Smooth muscle cell (in vitro differentiated cells): ENCODE data around the gene ZNF808. TPM values are rescaled to one million over a fixed set of nuclear protein-coding genes. Genes with fewer than 3 reads are reported as not detected.
"Not testable (repeated sequence)": the region's sequence is repeated elsewhere in the genome, so short reads cannot be mapped to it uniquely, and the experiment has no call there.

Experiments
- DNase-seq: peaks from one replicate; lab custom pipeline; 2025; ENCODE audit not compliant: unreplicated experiment; lab: John Stamatoyannopoulos, UW
- H2AFZ ChIP-seq: fragments of 200-600 bp; sonication (generic); 2 replicates; pipeline ENCODE4 v1.6.0; 2016; ENCODE audit warnings: antibody characterized with exemption, low read depth, mild to moderate bottlenecking
- H3F3A ChIP-seq: fragments of 200-600 bp; sonication (generic); 2 replicates; pipeline ENCODE4 v1.6.0; 2017; ENCODE audit warnings: antibody characterized with exemption, low read depth
- H3K27ac ChIP-seq: fragments of 200-600 bp; sonication (generic); 2 replicates; pipeline ENCODE4 v1.5.1; 2016; ENCODE audit warnings: low read depth, mild to moderate bottlenecking
- H3K27me3 ChIP-seq: fragments of 200-600 bp; sonication (generic); 2 replicates; pipeline ENCODE4 v1.6.1; 2016; ENCODE audit warnings: low read depth, mild to moderate bottlenecking
- H3K36me3 ChIP-seq: fragments of 200-600 bp; sonication (generic); 2 replicates; pipeline ENCODE4 v1.5.1; 2016; ENCODE audit warnings: low read depth
- H3K4me1 ChIP-seq: fragments of 200-600 bp; sonication (generic); 2 replicates; pipeline ENCODE4 v1.5.1; 2016; ENCODE audit warnings: low read depth
- H3K4me2 ChIP-seq: fragments of 200-600 bp; sonication (generic); 2 replicates; pipeline ENCODE4 v1.6.0; 2016; ENCODE audit warnings: mild to moderate bottlenecking
- H3K4me3 ChIP-seq: fragments of 200-600 bp; sonication (generic); 2 replicates; pipeline ENCODE4 v1.5.1; 2016; ENCODE audit warnings: mild to moderate bottlenecking
- H3K79me2 ChIP-seq: fragments of 200-600 bp; sonication (generic); 2 replicates; pipeline ENCODE4 v1.6.0; 2016; ENCODE audit warnings: low read depth, mild to moderate bottlenecking
- H3K9ac ChIP-seq: fragments of 200-600 bp; sonication (generic); 2 replicates; pipeline ENCODE4 v1.6.0; 2016; ENCODE audit warnings: low read depth
- H3K9me3 ChIP-seq: fragments of 200-600 bp; sonication (generic); replicated peaks from 2 replicates; pipeline ENCODE4 v1.5.1; 2016; ENCODE audit warnings: low read depth
- H4K20me1 ChIP-seq: fragments of 200-600 bp; sonication (generic); 2 replicates; pipeline ENCODE4 v1.6.0; 2016; ENCODE audit warnings: low read depth
- CTCF ChIP-seq: fragments of 200-600 bp; sonication (generic); IDR thresholded peaks from 2 replicates; pipeline ENCODE4 v1.5.1; 2017; ENCODE audit warnings: borderline replicate concordance, mild to moderate bottlenecking, antibody characterized with exemption; ENCODE audit not compliant: insufficient read depth, poor library complexity, severe bottlenecking
- WGBS: methylation state at CpG from one replicate; pipeline ENCODE4 v1.1.7; 2016; ENCODE audit warnings: low lambda C conversion rate; 5-methylcytosine and 5-hydroxymethylcytosine counted together
- polyA plus RNA-seq: library from polyadenylated mRNA; unstranded; fragments of >200 nt; fragmentation: Nextera tagmentation; extraction: Ambion mirVana; gene quantifications from 2 replicates; pipeline ENCODE4 v1.2.1, GENCODE V29; 2016
- total RNA-seq: library from RNA; depleted of rRNA; stranded (reverse); fragments of >200 nt; gene quantifications from 2 replicates; pipeline ENCODE4 v1.2.3, GENCODE V29; 2014

Gene ZNF808
- total and polyA plus RNA-seq, 2 experiments from 2014 or later: 3.7 to 41.3 TPM

DNA sequence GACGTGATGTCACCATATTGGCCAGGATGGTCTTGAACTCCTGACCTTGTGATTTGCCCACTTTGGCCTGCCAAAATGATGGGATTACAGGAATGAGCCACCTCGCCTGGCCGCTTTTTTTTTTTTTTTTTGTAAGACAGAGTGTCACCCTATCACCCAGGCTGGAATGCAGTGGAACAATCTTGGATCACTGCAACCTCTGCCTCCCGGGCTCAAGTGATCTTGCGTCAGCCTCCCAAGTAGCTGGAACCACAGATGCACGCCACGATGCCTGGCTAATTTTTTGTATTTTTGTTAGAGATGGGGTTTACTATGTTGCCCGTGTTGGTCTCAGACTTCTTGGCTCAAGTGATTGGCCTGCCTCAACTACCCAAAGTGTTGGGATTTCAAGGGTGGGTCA is 28.9 kb upstream of the ZNF808 start:
- Histone ChIP-seq H3K27ac (no peak overlapping the region), H2AFZ (no peak overlapping the region), H3K9me3 (no peaks in the 10 kb centered on the region), H4K20me1 (no peaks in the 10 kb centered on the region), H3K9ac (no peak overlapping the region), H3K27me3 (no peaks in the 10 kb centered on the region), H3F3A (no peaks in the 10 kb centered on the region), H3K4me2 (no peak overlapping the region), H3K36me3 (no peaks in the 10 kb centered on the region), H3K79me2 (no peaks in the 10 kb centered on the region), H3K4me1 (no peaks in the 10 kb centered on the region), H3K4me3 (no peak overlapping the region)
- DNase-seq: no peak
- 92% methylated on average over 8 of the region's 8 CpGs for WGBS
- TF ChIP-seq CTCF: no peak

- H3K4me3 ChIP-seq, H3K27ac ChIP-seq, H2AFZ ChIP-seq, H3K4me2 ChIP-seq, H3K4me1 ChIP-seq, H3K36me3 ChIP-seq, H3K9ac ChIP-seq, H3K27me3 ChIP-seq, H3F3A ChIP-seq, H3K9me3 ChIP-seq, H3K79me2 ChIP-seq, DNase-seq, H4K20me1 ChIP-seq: not testable (repeated sequence)
- 26% methylated on average over 3 of the region's 3 CpGs for WGBS
Measured at GRCh38 chr19:52500474-52500873, 27.0 kb upstream of the ZNF808 start.

- not testable (repeated sequence) for H3K9me3 ChIP-seq, H3K79me2 ChIP-seq, H3K4me2 ChIP-seq, H2AFZ ChIP-seq, H3K4me1 ChIP-seq, H4K20me1 ChIP-seq, H3K27ac ChIP-seq, H3K9ac ChIP-seq, H3K4me3 ChIP-seq, H3F3A ChIP-seq, H3K27me3 ChIP-seq, DNase-seq, H3K36me3 ChIP-seq
- WGBS: 81% methylated on average over 12 of the region's 12 CpGs
Measured at GRCh38 chr19:52500991-52501390, 26.5 kb upstream of the ZNF808 start.

GRCh38 chr19:52507266-52507665 is 20.2 kb upstream of the ZNF808 start:
- Histone ChIP-seq H3K9ac (no peak overlapping the region), H3K9me3 (no peaks in the 10 kb centered on the region)
- DNase-seq: no peak

More at GRCh38 chr19:52507266-52507665, 20.2 kb upstream of the ZNF808 start:
- Histone ChIP-seq H3K79me2 (no peaks in the 10 kb centered on the region), H2AFZ (no peak overlapping the region), H3K4me2 (no peak overlapping the region), H3K27me3 (no peaks in the 10 kb centered on the region), H3K27ac (no peak overlapping the region), H3K4me3 (no peak overlapping the region), H3F3A (no peaks in the 10 kb centered on the region), H4K20me1 (no peaks in the 10 kb centered on the region), H3K4me1 (no peaks in the 10 kb centered on the region), H3K36me3 (no peaks in the 10 kb centered on the region)
- WGBS: 91% methylated on average over 5 of the region's 5 CpGs
- TF ChIP-seq CTCF: no peak
